NOMO-1 treated with dmso at 0.1 percent for 144 hours (cell line): ENCODE measurements around the gene NTMT1.
"Not testable (repeated sequence)": the region's sequence is repeated elsewhere in the genome, so short reads cannot be mapped to it uniquely, and the experiment has no call there.

Experiments
- DNase-seq: peaks from one replicate; lab custom pipeline; 2025; ENCODE audit not compliant: unreplicated experiment; lab: John Stamatoyannopoulos, UW

Gene NTMT1, protein sequence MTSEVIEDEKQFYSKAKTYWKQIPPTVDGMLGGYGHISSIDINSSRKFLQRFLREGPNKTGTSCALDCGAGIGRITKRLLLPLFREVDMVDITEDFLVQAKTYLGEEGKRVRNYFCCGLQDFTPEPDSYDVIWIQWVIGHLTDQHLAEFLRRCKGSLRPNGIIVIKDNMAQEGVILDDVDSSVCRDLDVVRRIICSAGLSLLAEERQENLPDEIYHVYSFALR

DNA sequence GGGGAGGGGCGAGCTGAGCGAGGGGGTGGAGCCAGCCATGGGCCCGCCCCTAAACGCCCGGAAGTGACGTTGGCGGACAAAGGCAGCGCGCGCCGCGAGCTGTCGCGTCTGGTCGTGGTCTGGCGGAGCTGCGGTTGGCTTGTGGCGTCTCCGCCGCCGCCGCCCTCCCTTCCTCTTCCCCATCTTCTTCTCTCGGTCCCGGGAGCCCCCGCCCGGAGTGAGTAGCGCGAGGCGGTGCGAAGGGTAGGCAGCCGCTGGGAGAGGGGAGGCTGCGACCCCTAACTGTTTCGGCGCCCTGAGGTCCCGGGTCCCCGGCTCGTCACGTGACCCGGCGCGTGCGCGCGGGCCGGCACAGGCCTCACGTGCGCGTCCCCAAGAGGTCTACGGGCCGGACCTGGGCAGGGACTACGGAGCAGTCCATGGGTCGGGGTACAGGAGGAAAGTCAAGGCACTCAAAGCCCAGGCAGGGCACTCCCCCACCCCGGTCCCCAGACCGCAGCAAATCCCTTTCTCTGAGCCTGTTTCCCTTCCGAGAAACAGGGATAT lies at the start of gene NTMT1:
Gene NTMT1, plus strand, starts transcription at position 85 of the 546 bp plus-strand sequence. CDS start 6,541 bp downstream, outside the sequence.
- peak; percentile 71 for DNase-seq

GRCh38 chr9:129576546-129577543 lies 49.1 kb upstream of the NTMT1 start:
- DNase-seq = no peak

DNA sequence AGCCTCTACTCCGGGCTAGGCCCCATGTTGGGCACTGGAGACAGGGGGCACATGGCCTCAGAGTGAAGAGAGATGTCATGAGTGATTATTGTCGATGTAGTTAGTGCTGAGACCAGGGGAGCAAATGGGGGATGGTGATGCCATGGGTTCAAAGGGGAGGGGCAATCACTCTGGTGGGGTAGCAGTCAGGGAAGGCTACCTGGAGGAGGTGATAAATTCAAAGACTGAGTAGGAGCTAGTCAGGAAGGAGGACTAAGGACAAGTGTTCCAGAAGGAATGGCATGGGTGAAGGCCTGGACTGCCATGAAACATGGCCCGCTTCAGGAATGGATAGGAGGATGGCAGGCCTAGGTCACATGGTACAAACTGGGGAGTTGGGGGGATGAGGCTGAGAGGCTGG lies 46.7 kb upstream of the NTMT1 start:
- no peak for DNase-seq

DNA sequence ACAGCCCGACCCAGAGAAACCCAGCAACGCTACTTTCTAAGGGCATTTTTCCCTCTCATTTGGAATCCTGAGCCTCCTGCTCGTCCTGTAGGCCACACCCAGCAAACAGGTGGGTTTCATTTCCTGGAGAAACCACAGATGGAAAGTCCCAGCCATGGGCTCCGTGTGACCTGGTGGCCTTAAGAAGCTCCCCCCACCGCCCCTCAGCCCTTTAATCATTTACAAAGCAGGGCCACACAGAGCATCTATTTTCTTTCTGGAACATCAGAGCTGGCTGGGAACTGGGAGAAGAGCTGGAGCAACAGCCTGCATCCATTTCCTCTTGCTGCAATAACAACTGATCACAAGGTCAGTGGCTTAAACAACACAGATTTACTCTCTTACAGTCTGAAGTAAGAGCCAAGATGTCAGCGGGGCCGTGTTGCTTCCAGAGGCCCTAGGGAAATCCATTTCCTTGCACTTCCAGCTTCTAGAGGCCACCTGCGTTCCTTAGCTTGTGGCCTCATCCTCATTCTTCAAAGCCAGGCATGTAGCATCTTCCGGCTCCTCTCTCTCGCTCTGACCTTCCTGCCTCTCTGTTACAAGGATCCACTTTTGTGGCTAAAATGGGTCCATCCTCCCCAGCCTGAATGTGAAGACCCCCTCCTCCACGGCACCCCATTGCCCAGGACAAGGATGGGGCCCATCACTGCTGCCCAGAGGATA lies 45.6 kb upstream of the NTMT1 start:
- no peak for DNase-seq

DNA sequence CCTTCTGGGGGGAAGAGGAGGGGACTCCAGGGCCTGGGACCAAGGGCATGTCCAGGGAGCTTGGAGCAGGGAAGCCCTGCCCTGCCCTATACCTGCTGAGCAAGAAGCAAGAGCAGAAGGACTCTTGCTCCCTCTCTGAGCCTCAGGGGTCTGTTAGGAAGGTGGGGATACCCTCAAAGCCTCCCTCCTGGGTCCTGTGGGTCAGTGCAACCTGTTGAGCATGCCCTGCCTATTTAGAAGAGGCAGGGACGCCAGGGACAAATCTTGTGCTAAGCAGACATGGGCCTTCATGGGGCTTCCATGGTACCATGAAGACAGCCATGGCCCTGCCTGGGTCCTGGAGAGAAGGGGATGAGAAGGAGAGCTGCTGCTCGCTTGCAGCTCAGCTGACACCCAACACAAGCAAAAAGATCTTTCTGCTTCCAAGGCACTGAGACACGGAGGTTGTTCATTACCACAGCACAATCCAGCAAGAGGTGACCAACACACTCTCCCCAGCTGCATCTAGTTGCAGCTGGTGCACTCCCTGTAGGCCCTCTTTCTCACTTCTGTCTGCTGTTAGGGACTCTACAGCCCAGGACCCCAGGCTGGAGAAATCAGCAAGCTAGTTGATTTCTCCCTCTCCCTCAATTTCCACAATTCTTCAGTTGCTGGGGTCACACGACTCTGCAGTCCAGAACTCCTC lies 44.3 kb upstream of the NTMT1 start:
- DNase-seq = no peak

DNA sequence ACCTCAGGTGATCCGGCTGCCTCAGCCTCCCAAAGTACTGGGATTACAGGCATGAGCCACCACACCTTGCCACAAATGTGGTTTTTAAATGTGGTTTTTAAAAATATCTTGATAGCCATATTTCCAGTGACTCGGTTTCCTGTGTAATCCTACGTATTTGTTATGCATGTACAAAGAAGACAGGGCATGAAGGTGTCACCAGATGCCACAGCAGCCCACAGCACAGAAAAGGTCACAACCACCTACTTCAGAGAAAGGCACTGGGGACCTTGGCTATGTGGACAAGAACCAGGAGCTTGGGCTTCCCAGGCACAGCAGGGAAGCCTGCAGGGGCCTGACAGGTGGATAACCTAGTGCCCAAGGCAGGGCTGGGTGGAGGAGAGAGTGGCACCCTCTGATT lies 43.1 kb upstream of the NTMT1 start:
- no peak for DNase-seq

DNA sequence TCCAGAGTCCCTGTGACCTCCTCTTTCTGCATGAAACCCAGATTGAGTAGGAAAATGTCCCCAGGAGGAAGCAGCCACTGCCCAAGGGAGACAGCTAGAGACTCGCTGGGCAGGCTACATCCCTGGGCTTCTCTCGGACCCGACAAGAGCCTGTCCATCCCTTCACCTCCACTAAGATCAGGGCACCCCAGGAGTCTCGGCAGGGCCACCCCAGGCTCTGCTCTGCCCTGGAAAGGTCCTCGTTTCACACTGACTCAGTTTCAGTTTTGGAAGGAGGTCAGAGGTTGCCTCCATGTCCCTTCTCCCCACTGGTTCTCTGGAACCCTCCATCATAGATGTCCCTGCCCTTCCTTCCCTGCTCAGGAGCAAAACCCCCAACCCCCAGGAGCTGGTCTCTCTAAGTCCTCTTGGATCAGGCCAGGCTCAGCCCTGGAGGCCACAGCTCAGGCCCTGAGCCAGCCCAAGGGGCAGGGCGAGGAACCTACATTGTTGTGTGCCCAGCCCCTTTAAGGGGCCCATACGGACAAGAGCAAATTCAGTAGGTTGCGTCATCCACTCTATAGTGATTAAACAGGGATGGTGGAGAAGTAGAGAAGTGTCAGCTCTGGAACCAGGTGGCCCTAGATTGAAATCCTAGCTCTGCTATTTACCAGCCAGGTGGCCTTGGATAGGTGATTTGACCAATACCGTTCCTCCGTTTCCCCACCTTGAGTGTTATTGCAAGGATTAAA lies 42.5 kb upstream of the NTMT1 start:
- peak; percentile 89 for DNase-seq

GRCh38 chr9:129584136-129584535 lies 41.8 kb upstream of the NTMT1 start:
- peak; percentile 51 for DNase-seq

GRCh38 chr9:129585352-129585751 lies 40.6 kb upstream of the NTMT1 start:
- DNase-seq = no peak

DNA sequence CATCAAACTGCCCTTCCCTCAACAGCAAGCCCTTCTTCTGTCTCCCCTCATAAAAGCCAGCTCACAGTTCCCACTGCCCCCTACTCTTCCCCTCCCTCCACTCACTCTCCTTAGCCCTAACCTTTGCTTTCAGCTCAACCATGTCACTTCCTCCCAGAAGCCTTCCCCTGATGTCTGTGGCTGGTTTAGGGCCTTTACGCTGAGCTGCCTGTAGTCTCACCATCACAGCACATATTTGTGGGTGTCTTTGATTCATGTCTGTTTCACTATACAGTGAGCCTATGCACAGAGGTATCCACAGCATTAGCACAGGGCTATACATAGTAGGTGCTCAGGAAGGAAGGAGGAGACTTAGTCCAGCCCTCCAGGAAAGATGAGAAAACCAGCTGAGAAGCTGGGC lies 39.7 kb upstream of the NTMT1 start:
- DNase-seq = no peak

DNA sequence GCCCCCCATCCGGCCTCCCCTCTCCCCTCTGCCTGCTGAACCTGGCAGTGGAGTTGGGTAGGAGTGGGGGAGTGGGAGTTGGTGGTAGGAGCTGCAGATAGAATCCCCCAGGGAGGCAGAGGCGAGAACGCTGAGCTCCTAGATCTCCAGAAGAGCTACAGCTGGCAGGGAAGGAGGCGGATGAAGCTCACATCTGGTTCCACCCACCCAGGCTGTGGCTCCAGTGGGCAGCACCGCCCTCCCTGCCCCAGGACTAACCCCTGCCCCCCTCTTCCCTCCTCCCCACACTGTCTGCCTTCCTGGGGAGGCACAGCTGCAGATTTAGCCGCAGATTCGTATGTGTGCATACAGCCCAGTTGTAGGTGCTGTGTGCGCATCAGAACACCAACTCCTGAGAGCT lies 39.3 kb upstream of the NTMT1 start:
- DNase-seq = no peak

DNA sequence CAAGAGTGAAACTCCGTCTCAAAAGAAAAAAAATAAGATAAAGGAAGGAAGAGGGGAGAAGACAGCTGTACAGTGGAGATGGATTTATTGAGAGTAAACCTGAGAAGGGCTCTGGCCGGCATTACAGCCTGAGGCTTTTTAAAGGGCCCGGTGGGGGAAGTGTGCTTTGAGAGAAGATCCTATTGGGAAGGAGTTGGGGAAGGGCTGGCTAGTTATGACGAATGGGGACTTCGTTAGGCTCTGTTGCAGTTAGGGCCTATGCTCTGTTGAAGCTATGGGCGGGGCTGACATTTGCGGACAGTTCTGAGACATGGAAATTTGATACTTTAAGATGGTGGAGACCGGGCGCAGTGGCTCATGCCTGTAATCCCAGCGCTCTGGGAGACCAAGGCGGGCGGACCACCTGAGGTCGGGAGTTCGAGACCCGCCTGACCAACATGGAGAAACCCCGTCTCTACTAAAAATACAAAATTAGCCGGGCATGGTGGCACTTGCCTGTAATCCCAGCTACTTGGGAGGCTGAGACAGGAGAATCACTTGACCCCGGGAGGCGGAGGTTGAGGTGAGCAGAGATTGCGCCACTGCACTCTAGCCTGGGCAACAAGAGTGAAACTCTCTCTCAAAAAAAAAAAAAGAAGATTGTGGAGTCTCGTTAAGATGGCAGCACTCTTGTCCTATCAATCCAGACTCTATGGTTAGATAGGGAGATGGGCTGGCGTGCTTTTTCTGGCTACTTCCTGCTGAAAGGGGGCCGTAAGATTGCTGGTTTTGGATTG lies 38.3 kb upstream of the NTMT1 start:
- DNase-seq = no peak

- no peak for DNase-seq
These were observed 35.5 kb upstream of the NTMT1 start for GRCh38 chr9:129590466-129590865.

DNA sequence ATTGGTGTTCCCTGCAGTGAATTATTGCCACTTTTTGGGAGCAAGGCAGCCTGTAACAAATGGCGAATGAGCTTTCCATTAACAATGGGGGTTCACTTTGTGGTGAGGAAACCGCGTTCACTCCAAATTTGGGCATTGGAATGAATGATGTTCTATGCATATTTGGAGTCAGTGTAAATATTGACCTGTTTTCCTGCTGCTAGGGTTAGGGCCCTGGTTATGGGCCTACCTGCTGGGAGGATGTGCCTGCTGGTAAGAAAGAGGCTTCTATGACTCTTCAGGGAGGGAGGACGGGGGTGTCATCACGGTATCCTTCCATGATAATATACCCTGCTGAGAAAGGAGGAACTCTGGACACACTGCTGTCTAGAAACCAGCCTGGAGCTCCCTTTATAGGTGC lies 34.0 kb upstream of the NTMT1 start:
- DNase-seq = no peak

- DNase-seq = not testable (repeated sequence)
These were observed 33.2 kb upstream of the NTMT1 start for GRCh38 chr9:129592790-129593189.

GRCh38 chr9:129594632-129595031 lies 31.3 kb upstream of the NTMT1 start:
- no peak for DNase-seq

GRCh38 chr9:129595311-129595741 lies 30.6 kb upstream of the NTMT1 start:
- DNase-seq = peak; percentile 41

- peak; percentile 37 for DNase-seq
These were observed 29.9 kb upstream of the NTMT1 start for GRCh38 chr9:129595903-129596540.
